ENCODE results near the gene TMEM179. TPM values are rescaled to one million over a fixed set of nuclear protein-coding genes. Genes with fewer than 3 reads are reported as not detected.

Gene TMEM179
- total RNA-seq, 1 experiment from 2014 or later = 11.4 TPM

GRCh38 chr14:104576970-104577332 is 27.6 kb downstream of the TMEM179 start:
- H3K23ac ChIP-seq (ENCODE audit: insufficient read length, low read depth, low read length) = no peak overlapping the region
- no peak overlapping the region for H2BK12ac ChIP-seq (ENCODE audit: insufficient read length, low read depth, low read length)
- H3K27me3 ChIP-seq (ENCODE audit: insufficient read depth, low read length) = no peaks in the 10 kb centered on the region
- no peak overlapping the region for H2AFZ ChIP-seq (ENCODE audit: low read length)
- no peaks in the 10 kb centered on the region for H3K4me1 ChIP-seq (ENCODE audit: insufficient read depth, low read length)
- peaks cover 0 to 7% of the 10 kb centered on the region in 2 experiments; a peak in 2 of 4 replicates for H3K4me1 Mint-ChIP-seq
- no peak overlapping the region for H3K4ac ChIP-seq (ENCODE audit: low read depth, low read length)
- H3K56ac ChIP-seq (ENCODE audit: insufficient read length, low read depth, low read length) = no peak overlapping the region
- H4K91ac ChIP-seq (ENCODE audit: insufficient read length, low read depth, low read length) = no peak overlapping the region
- no peak overlapping the region for H3K4me2 ChIP-seq (ENCODE audit: insufficient read depth, insufficient read length, low read length)
- no peaks in the 10 kb centered on the region for H3K9me3 Mint-ChIP-seq
- no peaks in the 10 kb centered on the region for H3K9me3 ChIP-seq (ENCODE audit: control insufficient read depth, low read depth, low read length)
- H3K79me2 ChIP-seq (ENCODE audit: insufficient read depth, low read length) = no peaks in the 10 kb centered on the region
- TF ChIP-seq, protein P1, sequence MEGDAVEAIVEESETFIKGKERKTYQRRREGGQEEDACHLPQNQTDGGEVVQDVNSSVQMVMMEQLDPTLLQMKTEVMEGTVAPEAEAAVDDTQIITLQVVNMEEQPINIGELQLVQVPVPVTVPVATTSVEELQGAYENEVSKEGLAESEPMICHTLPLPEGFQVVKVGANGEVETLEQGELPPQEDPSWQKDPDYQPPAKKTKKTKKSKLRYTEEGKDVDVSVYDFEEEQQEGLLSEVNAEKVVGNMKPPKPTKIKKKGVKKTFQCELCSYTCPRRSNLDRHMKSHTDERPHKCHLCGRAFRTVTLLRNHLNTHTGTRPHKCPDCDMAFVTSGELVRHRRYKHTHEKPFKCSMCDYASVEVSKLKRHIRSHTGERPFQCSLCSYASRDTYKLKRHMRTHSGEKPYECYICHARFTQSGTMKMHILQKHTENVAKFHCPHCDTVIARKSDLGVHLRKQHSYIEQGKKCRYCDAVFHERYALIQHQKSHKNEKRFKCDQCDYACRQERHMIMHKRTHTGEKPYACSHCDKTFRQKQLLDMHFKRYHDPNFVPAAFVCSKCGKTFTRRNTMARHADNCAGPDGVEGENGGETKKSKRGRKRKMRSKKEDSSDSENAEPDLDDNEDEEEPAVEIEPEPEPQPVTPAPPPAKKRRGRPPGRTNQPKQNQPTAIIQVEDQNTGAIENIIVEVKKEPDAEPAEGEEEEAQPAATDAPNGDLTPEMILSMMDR (conservative IDR thresholded peaks at IDR 0.05) = no peak
- H2BK5ac ChIP-seq (ENCODE audit: insufficient read length, low read length) = no peak overlapping the region
- H3K79me1 ChIP-seq (ENCODE audit: insufficient read depth, low read depth, low read length, poor library complexity, severe bottlenecking) = no peaks in the 10 kb centered on the region
- H3K27ac Mint-ChIP-seq = no peak overlapping the region
- no peaks in the 10 kb centered on the region; the same call in 1 of the 2 replicates for H3K27me3 Mint-ChIP-seq (ENCODE audit: low read depth)
- no peak overlapping the region for H2BK20ac ChIP-seq (ENCODE audit: low read depth, low read length, poor library complexity, severe bottlenecking)
- H4K5ac ChIP-seq (ENCODE audit: insufficient read length, low read depth, low read length) = no peak overlapping the region
- H3K14ac ChIP-seq (ENCODE audit: insufficient read depth, low read length) = no peak overlapping the region
- H3K36me3 Mint-ChIP-seq (ENCODE audit: insufficient read depth in 1 of 3, low read depth in 3 of 3) = no peaks in the 10 kb centered on the region
- no peak overlapping the region for H2BK15ac ChIP-seq (ENCODE audit: low read depth, low read length)
- no peak overlapping the region for H3K27ac ChIP-seq (ENCODE audit: insufficient read length, low read depth, low read length)
- no peak overlapping the region for H3K9ac ChIP-seq (ENCODE audit: extremely low read depth, insufficient read length, low read length)
- no peaks in the 10 kb centered on the region for H4K20me1 ChIP-seq (ENCODE audit: control insufficient read depth, insufficient read depth, insufficient read length)
- no peak for DNase-seq
- no peak overlapping the region for H3K4me3 Mint-ChIP-seq
- no peak overlapping the region for H3K18ac ChIP-seq (ENCODE audit: insufficient read length, low read depth, low read length)
- WGBS (ENCODE audit: extremely low coverage, insufficient read length, low lambda C conversion rate) = no CpG with 5 or more reads among the region's 9 CpGs
- H2AK5ac ChIP-seq (ENCODE audit: insufficient read length, low read length) = no peak overlapping the region
- no peak overlapping the region for H3T11ph ChIP-seq (ENCODE audit: low read length)
- no peak overlapping the region for H2BK120ac ChIP-seq (ENCODE audit: low read depth, low read length, poor library complexity, severe bottlenecking)
- no peaks in the 10 kb centered on the region for H3K23me2 ChIP-seq (ENCODE audit: insufficient read length, low read depth, low read length, poor library complexity, severe bottlenecking)
- H4K8ac ChIP-seq (replicated peaks; ENCODE audit: insufficient read length, low read depth, low read length) = no peak overlapping the region

All from H9 (cell line).